OCI-LY1 (cell line): ENCODE data around the gene ACCSL.

ENCODE experiments used
- H2AFZ ChIP-seq: fragments of 200-600 bp; sonication (generic), shearing (Covaris generic); 2 replicates; pipeline ENCODE4 v1.6.0; 2014; ENCODE audit warnings: antibody characterized with exemption, mild to moderate bottlenecking, low read length
- H3F3A ChIP-seq: fragments of 200-600 bp; sonication (generic), shearing (Covaris generic); 2 replicates; pipeline ENCODE4 v1.6.0; 2014; ENCODE audit warnings: mild to moderate bottlenecking, antibody characterized with exemption, low read length, moderate library complexity; ENCODE audit not compliant: insufficient read depth
- H3K27ac ChIP-seq: fragments of 200-600 bp; sonication (generic); 2 replicates; pipeline ENCODE4 v1.5.1; 2014; ENCODE audit warnings: low read length, mixed run types, mild to moderate bottlenecking, low read depth; ENCODE audit not compliant: poor library complexity, severe bottlenecking
- H3K27me3 ChIP-seq: fragments of 200-600 bp; sonication (generic); 2 replicates; pipeline ENCODE4 v1.6.0; 2014; ENCODE audit warnings: antibody characterized with exemption, mild to moderate bottlenecking, low read length, moderate library complexity; ENCODE audit not compliant: insufficient read depth
- H3K36me3 ChIP-seq: fragments of 200-600 bp; sonication (generic); 2 replicates; pipeline ENCODE4 v1.6.1; 2014; ENCODE audit warnings: mild to moderate bottlenecking, antibody characterized with exemption, low read length, moderate library complexity, mixed read lengths; ENCODE audit not compliant: insufficient read depth
- H3K4me1 ChIP-seq: fragments of 200-600 bp; sonication (generic); 2 replicates; pipeline ENCODE4 v1.5.1; 2014; ENCODE audit warnings: mild to moderate bottlenecking, low read length, moderate library complexity; ENCODE audit not compliant: insufficient read depth, severe bottlenecking
- H3K4me2 ChIP-seq: fragments of 200-600 bp; sonication (generic), shearing (Covaris generic); 2 replicates; pipeline ENCODE4 v1.6.1; 2014; ENCODE audit warnings: low read length
- H3K4me3 ChIP-seq: fragments of 200-600 bp; sonication (generic); 2 replicates; pipeline ENCODE4 v1.5.1; 2014; ENCODE audit warnings: low read length, low read depth, mild to moderate bottlenecking, mixed read lengths; ENCODE audit not compliant: poor library complexity, severe bottlenecking
- H3K79me2 ChIP-seq: fragments of 200-600 bp; shearing (Covaris generic); 2 replicates; pipeline ENCODE4 v1.6.1; 2016; ENCODE audit warnings: mixed run types, low read length, mixed read lengths; ENCODE audit not compliant: insufficient read depth
- H3K9ac ChIP-seq: fragments of 200-600 bp; sonication (generic), shearing (Covaris generic); 2 replicates; pipeline ENCODE4 v1.6.1; 2014; ENCODE audit warnings: mild to moderate bottlenecking, low read length, mixed read lengths
- H3K9me2 ChIP-seq: fragments of 200-600 bp; sonication (generic), shearing (Covaris generic); 2 replicates; pipeline ENCODE4 v1.6.1; 2014; ENCODE audit warnings: low read depth, mild to moderate bottlenecking, low read length, mixed read lengths
- H3K9me3 ChIP-seq: fragments of 200-600 bp; shearing (Covaris generic); 2 replicates; pipeline ENCODE4 v1.6.1; 2014; ENCODE audit warnings: low read length, mixed read lengths
- H4K20me1 ChIP-seq: fragments of 200-600 bp; sonication (generic), shearing (Covaris generic); 2 replicates; pipeline ENCODE4 v1.6.0; 2016; ENCODE audit warnings: mild to moderate bottlenecking, low read length; ENCODE audit not compliant: insufficient read depth
- CTCF ChIP-seq: fragments of 200-600 bp; sonication (generic), shearing (Covaris generic); IDR thresholded peaks from 2 replicates; pipeline ENCODE4 v1.5.1; 2017; ENCODE audit warnings: mild to moderate bottlenecking, antibody characterized with exemption, low read length, moderate library complexity, mixed read lengths
- EZH2 ChIP-seq: fragments of 200-600 bp; sonication (generic), shearing (Covaris generic); IDR thresholded peaks from 2 replicates; pipeline ENCODE4 v1.8.0; 2017; ENCODE audit warnings: borderline replicate concordance, mixed run types, mild to moderate bottlenecking, antibody characterized with exemption, low read length, moderate library complexity, mixed read lengths

Gene ACCSL

GRCh38 chr11:44015624-44016007, 32.2 kb upstream of the ACCSL start:
- Histone ChIP-seq H3K79me2 (no peaks in the 10 kb centered on the region), H3K9ac (no peak overlapping the region), H3K9me2 (no peaks in the 10 kb centered on the region), H3K27ac (no peak overlapping the region), H4K20me1 (no peaks in the 10 kb centered on the region), H3K27me3 (no peaks in the 10 kb centered on the region), H3K36me3 (no peaks in the 10 kb centered on the region), H3F3A (0 out of 2 replicates have a peak, but pooled peaks cover 2% of the 10 kb centered on the region), H2AFZ (no peak overlapping the region), H3K9me3 (no peaks in the 10 kb centered on the region), H3K4me1 (no peaks in the 10 kb centered on the region), H3K4me2 (no peak overlapping the region), H3K4me3 (no peak overlapping the region)
- no peak for TF ChIP-seq CTCF
- no peak for TF ChIP-seq EZH2

GRCh38 chr11:44016131-44016530, 31.6 kb upstream of the ACCSL start:
- H3K79me2 ChIP-seq = no peaks in the 10 kb centered on the region
- no peaks in the 10 kb centered on the region for H4K20me1 ChIP-seq
- H3K36me3 ChIP-seq = no peaks in the 10 kb centered on the region
- no peaks in the 10 kb centered on the region for H3K27me3 ChIP-seq
- no peak overlapping the region for H2AFZ ChIP-seq
- no peaks in the 10 kb centered on the region for H3K4me1 ChIP-seq
- no peak overlapping the region for H3K4me3 ChIP-seq
- no peak overlapping the region for H3K27ac ChIP-seq
- H3K9ac ChIP-seq = no peak overlapping the region
- 0 out of 2 replicates have a peak, but pooled peaks cover 2% of the 10 kb centered on the region for H3F3A ChIP-seq
- no peaks in the 10 kb centered on the region for H3K9me2 ChIP-seq
- H3K4me2 ChIP-seq = no peak overlapping the region
- H3K9me3 ChIP-seq = no peaks in the 10 kb centered on the region
- TF ChIP-seq CTCF (no peak), EZH2 (no peak)

GRCh38 chr11:44016546-44017442, 31.0 kb upstream of the ACCSL start:
- H3K9me2 ChIP-seq = no peaks in the 10 kb centered on the region
- no peaks in the 10 kb centered on the region for H3K79me2 ChIP-seq
- no peak overlapping the region for H3K4me3 ChIP-seq
- no peaks in the 10 kb centered on the region for H3K27me3 ChIP-seq
- no peaks in the 10 kb centered on the region for H3K36me3 ChIP-seq
- H3K9me3 ChIP-seq = no peaks in the 10 kb centered on the region
- H3K4me2 ChIP-seq = no peak overlapping the region
- TF ChIP-seq CTCF = no peak
- TF ChIP-seq EZH2 = no peak
- H3K27ac ChIP-seq = no peak overlapping the region
- 0 out of 2 replicates have a peak, but pooled peaks cover 2% of the 10 kb centered on the region for H3F3A ChIP-seq
- no peak overlapping the region for H3K9ac ChIP-seq
- H4K20me1 ChIP-seq = no peaks in the 10 kb centered on the region
- H3K4me1 ChIP-seq = no peaks in the 10 kb centered on the region
- H2AFZ ChIP-seq = no peak overlapping the region
